Measurements from ENCODE around the gene IFT20. TPM values are rescaled to one million over a fixed set of nuclear protein-coding genes. Genes with fewer than 3 reads are reported as not detected.

IFT20 gene
- total and polyA plus RNA-seq, 2 experiments from 2014 or later = 13.2 to 32.3 TPM

- TF ChIP-seq, protein P1, sequence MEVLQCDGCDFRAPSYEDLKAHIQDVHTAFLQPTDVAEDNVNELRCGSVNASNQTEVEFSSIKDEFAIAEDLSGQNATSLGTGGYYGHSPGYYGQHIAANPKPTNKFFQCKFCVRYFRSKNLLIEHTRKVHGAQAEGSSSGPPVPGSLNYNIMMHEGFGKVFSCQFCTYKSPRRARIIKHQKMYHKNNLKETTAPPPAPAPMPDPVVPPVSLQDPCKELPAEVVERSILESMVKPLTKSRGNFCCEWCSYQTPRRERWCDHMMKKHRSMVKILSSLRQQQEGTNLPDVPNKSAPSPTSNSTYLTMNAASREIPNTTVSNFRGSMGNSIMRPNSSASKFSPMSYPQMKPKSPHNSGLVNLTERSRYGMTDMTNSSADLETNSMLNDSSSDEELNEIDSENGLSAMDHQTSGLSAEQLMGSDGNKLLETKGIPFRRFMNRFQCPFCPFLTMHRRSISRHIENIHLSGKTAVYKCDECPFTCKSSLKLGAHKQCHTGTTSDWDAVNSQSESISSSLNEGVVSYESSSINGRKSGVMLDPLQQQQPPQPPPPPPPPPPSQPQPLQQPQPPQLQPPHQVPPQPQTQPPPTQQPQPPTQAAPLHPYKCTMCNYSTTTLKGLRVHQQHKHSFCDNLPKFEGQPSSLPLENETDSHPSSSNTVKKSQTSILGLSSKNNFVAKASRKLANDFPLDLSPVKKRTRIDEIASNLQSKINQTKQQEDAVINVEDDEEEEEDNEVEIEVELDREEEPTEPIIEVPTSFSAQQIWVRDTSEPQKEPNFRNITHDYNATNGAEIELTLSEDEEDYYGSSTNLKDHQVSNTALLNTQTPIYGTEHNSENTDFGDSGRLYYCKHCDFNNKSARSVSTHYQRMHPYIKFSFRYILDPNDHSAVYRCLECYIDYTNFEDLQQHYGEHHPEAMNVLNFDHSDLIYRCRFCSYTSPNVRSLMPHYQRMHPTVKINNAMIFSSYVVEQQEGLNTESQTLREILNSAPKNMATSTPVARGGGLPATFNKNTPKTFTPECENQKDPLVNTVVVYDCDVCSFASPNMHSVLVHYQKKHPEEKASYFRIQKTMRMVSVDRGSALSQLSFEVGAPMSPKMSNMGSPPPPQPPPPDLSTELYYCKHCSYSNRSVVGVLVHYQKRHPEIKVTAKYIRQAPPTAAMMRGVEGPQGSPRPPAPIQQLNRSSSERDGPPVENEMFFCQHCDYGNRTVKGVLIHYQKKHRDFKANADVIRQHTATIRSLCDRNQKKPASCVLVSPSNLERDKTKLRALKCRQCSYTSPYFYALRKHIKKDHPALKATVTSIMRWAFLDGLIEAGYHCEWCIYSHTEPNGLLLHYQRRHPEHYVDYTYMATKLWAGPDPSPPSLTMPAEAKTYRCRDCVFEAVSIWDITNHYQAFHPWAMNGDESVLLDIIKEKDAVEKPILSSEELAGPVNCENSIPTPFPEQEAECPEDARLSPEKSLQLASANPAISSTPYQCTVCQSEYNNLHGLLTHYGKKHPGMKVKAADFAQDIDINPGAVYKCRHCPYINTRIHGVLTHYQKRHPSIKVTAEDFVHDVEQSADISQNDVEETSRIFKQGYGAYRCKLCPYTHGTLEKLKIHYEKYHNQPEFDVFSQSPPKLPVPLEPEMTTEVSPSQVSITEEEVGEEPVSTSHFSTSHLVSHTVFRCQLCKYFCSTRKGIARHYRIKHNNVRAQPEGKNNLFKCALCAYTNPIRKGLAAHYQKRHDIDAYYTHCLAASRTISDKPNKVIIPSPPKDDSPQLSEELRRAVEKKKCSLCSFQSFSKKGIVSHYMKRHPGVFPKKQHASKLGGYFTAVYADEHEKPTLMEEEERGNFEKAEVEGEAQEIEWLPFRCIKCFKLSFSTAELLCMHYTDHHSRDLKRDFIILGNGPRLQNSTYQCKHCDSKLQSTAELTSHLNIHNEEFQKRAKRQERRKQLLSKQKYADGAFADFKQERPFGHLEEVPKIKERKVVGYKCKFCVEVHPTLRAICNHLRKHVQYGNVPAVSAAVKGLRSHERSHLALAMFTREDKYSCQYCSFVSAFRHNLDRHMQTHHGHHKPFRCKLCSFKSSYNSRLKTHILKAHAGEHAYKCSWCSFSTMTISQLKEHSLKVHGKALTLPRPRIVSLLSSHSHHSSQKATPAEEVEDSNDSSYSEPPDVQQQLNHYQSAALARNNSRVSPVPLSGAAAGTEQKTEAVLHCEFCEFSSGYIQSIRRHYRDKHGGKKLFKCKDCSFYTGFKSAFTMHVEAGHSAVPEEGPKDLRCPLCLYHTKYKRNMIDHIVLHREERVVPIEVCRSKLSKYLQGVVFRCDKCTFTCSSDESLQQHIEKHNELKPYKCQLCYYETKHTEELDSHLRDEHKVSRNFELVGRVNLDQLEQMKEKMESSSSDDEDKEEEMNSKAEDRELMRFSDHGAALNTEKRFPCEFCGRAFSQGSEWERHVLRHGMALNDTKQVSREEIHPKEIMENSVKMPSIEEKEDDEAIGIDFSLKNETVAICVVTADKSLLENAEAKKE (CRISPR knock-in tag; IDR thresholded peaks at IDR 0.05) = no peak
- TF ChIP-seq ZNF331 (CRISPR knock-in tag; IDR thresholded peaks at IDR 0.05; ENCODE audit: low read depth) (no peak), NANOG (IDR thresholded peaks at IDR 0.05; ENCODE audit: borderline replicate concordance) (no peak), STAT1 (IDR thresholded peaks at IDR 0.05; ENCODE audit: unreplicated experiment) (no peak), POLR2AphosphoS5 (IDR thresholded peaks at IDR 0.05; ENCODE audit: low read depth) (no peak)
- TF ChIP-seq, protein P2, sequence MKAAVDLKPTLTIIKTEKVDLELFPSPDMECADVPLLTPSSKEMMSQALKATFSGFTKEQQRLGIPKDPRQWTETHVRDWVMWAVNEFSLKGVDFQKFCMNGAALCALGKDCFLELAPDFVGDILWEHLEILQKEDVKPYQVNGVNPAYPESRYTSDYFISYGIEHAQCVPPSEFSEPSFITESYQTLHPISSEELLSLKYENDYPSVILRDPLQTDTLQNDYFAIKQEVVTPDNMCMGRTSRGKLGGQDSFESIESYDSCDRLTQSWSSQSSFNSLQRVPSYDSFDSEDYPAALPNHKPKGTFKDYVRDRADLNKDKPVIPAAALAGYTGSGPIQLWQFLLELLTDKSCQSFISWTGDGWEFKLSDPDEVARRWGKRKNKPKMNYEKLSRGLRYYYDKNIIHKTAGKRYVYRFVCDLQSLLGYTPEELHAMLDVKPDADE (IDR thresholded peaks at IDR 0.05) = no peak
These were observed 36.8 kb downstream of the IFT20 start (continued) for GRCh38 chr17:28298449-28298848.

- Histone ChIP-seq H4K20me1 (replicated peaks; ENCODE audit: insufficient read depth) (no peaks in the 10 kb centered on the region), H3K79me2 (replicated peaks; ENCODE audit: insufficient read depth) (no peaks in the 10 kb centered on the region), H2AFZ (no peak overlapping the region), H3K27ac (ENCODE audit: low read depth) (no peak overlapping the region), H3K4me2 (no peak overlapping the region), H3K4me1 (ENCODE audit: insufficient read depth) (no peaks in the 10 kb centered on the region), H3F3A (replicated peaks; ENCODE audit: low read depth) (no peaks in the 10 kb centered on the region), H3K27me3 (ENCODE audit: insufficient read depth) (no peaks in the 10 kb centered on the region), H3K4me3 (no peak overlapping the region), H3K36me3 (ENCODE audit: insufficient read depth) (no peaks in the 10 kb centered on the region), H3K9me2 (ENCODE audit: insufficient read depth) (no peaks in the 10 kb centered on the region)
- no peaks in the 10 kb centered on the region for H3K9me3 Mint-ChIP-seq
- peaks cover 4% of the 10 kb centered on the region for H3K27me3 Mint-ChIP-seq (ENCODE audit: insufficient read depth, low read depth, poor library complexity)
- H3K4me3 Mint-ChIP-seq = no peak overlapping the region
- H3K27ac Mint-ChIP-seq = no peak overlapping the region
- no peaks in the 10 kb centered on the region for H3K36me3 Mint-ChIP-seq (ENCODE audit: low read depth)
- no peaks in the 10 kb centered on the region; the same call in 2 of the 3 replicates for H3K4me1 Mint-ChIP-seq
- ATAC-seq (no peak), DNase-seq (ENCODE audit: low spot score) (no peak)
- no peak for TF ChIP-seq ZNF331 (CRISPR knock-in tag; IDR thresholded peaks at IDR 0.05; ENCODE audit: low read depth)
- no peak for TF ChIP-seq ZNF114 (CRISPR knock-in tag; IDR thresholded peaks at IDR 0.05)
- no peak for TF ChIP-seq NANOG (IDR thresholded peaks at IDR 0.05; ENCODE audit: borderline replicate concordance)
- TF ChIP-seq JUNB (IDR thresholded peaks at IDR 0.05; ENCODE audit: unreplicated experiment) = no peak
- no peak for TF ChIP-seq EZH2phosphoT487 (IDR thresholded peaks at IDR 0.05; ENCODE audit: unreplicated experiment)
- TF ChIP-seq POLR2AphosphoS5 (IDR thresholded peaks at IDR 0.05; ENCODE audit: low read depth) = no peak
- no peak for TF ChIP-seq EZH2 (IDR thresholded peaks at IDR 0.05; ENCODE audit: low read depth, unreplicated experiment)
- TF ChIP-seq, protein P3, sequence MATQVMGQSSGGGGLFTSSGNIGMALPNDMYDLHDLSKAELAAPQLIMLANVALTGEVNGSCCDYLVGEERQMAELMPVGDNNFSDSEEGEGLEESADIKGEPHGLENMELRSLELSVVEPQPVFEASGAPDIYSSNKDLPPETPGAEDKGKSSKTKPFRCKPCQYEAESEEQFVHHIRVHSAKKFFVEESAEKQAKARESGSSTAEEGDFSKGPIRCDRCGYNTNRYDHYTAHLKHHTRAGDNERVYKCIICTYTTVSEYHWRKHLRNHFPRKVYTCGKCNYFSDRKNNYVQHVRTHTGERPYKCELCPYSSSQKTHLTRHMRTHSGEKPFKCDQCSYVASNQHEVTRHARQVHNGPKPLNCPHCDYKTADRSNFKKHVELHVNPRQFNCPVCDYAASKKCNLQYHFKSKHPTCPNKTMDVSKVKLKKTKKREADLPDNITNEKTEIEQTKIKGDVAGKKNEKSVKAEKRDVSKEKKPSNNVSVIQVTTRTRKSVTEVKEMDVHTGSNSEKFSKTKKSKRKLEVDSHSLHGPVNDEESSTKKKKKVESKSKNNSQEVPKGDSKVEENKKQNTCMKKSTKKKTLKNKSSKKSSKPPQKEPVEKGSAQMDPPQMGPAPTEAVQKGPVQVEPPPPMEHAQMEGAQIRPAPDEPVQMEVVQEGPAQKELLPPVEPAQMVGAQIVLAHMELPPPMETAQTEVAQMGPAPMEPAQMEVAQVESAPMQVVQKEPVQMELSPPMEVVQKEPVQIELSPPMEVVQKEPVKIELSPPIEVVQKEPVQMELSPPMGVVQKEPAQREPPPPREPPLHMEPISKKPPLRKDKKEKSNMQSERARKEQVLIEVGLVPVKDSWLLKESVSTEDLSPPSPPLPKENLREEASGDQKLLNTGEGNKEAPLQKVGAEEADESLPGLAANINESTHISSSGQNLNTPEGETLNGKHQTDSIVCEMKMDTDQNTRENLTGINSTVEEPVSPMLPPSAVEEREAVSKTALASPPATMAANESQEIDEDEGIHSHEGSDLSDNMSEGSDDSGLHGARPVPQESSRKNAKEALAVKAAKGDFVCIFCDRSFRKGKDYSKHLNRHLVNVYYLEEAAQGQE (IDR thresholded peaks at IDR 0.05; ENCODE audit: unreplicated experiment) = no peak
- no peak for TF ChIP-seq CREB1 (CRISPR knock-in tag; IDR thresholded peaks at IDR 0.05; ENCODE audit: low read depth)
These were observed 39.3 kb downstream of the IFT20 start for GRCh38 chr17:28295677-28296578.

Measured in GM23338 (cell line).